ENCODE data around the gene SLC5A9. TPM values are rescaled to one million over a fixed set of nuclear protein-coding genes. Genes with fewer than 3 reads are reported as not detected.

SLC5A9 gene
- 0.21 and 0.49 TPM in 2 replicates for polyA plus RNA-seq (2011; rRNA removed)
- polyA plus RNA-seq (2012; cell fraction: cytosol; rRNA removed): 0.10 and 0.13 TPM in 2 replicates
- 0.24 and 0.59 TPM in 2 replicates for polyA plus RNA-seq (2012; cell fraction: nucleus; rRNA removed)
- polyA plus RNA-seq (2017; fragmentation: RNase III; extraction: RNeasy Plus Mini Kit Qiagen cat#74134 plus additional on column Dnase treatment): 0.03 to 0.13 TPM (median 0.07 TPM) in 3 replicates
- 1.2 and 1.4 TPM in 2 replicates for polyA minus RNA-seq (2011; rRNA and poly(A)+ RNA removed)

GRCh38 chr1:48222501-48223242, at the start of gene SLC5A9:
TSS of gene SLC5A9 (plus strand) at chr1:48222716. CDS start at chr1:48222737, 21 bp downstream.
- Histone ChIP-seq H3K4me2 (peak within 1 kb of the TSS; percentile 25; the same call in 1 of the 3 replicates), H3K4me1 (no peaks in the 10 kb centered on the region), H3K4me3 (no peak within 1 kb of the TSS), H3K9me3 (no peaks in the 10 kb centered on the region), H3K27ac (no peak within 1 kb of the TSS)
- ChIA-PET CTCF (interaction anchor here (1.7 kb wide), 1 partner anchor 14 kb away, joined by 5 read pairs; no protein-coding TSS in a partner anchor), POLR2A (no interaction called here)
- FAIRE-seq (no peak), ATAC-seq (peak in 1 of 2 experiments; percentile 52; a peak in 3 of 6 replicates), DNase-seq (ENCODE audit: low read depth in 1 of 2, low spot score in 1 of 2) (peak in 1 of 2 experiments; percentile 11)
- 26% methylated on average over 5 of the region's 8 CpGs for WGBS (ENCODE audit: missing lambda C conversion rate)
- TF ChIP-seq CTCF (IDR thresholded peaks at IDR 0.05) (no peak), BHLHE40 (IDR thresholded peaks at IDR 0.05; ENCODE audit: low read depth, low read length) (no peak), RFX5 (IDR thresholded peaks at IDR 0.05) (no peak), JUNB (IDR thresholded peaks at IDR 0.05) (no peak), HOXB13 (CRISPR knock-in tag; IDR thresholded peaks at IDR 0.05; ENCODE audit: low read depth) (no peak), EHMT2 (IDR thresholded peaks at IDR 0.05; ENCODE audit: low read depth) (no peak), ZSCAN20 (CRISPR knock-in tag; IDR thresholded peaks at IDR 0.05) (no peak)

- Histone ChIP-seq H3K4me3 (no peak overlapping the region), H3K9me3 (no peaks in the 10 kb centered on the region), H3K4me1 (no peaks in the 10 kb centered on the region), H3K4me2 (no peak overlapping the region), H3K27ac (no peak overlapping the region)
- DNase-seq (ENCODE audit: low read depth in 1 of 2, low spot score in 1 of 2) (no peak), FAIRE-seq (no peak), ATAC-seq (no peak)
- ChIA-PET POLR2A (no interaction called here), CTCF (no interaction called here)
- TF ChIP-seq ZC3H11A (IDR thresholded peaks at IDR 0.05) (no peak), MAFK (IDR thresholded peaks at IDR 0.05; ENCODE audit: partially characterized antibody) (peak; percentile 61)
These were observed 47.4 kb upstream of the SLC5A9 start for GRCh38 chr1:48175116-48175515.

- Histone ChIP-seq H3K4me3 (no peak overlapping the region), H3K4me2 (no peak overlapping the region), H3K9me3 (no peaks in the 10 kb centered on the region), H3K4me1 (no peaks in the 10 kb centered on the region), H3K27ac (no peak overlapping the region)
- POLR2A ChIA-PET: no interaction called here
- WGBS (ENCODE audit: missing lambda C conversion rate): 34% methylated on average over 4 of the region's 4 CpGs
- DNase-seq (ENCODE audit: low read depth in 1 of 2, low spot score in 1 of 2): no peak
- ATAC-seq: no peak
- no peak for FAIRE-seq
- no peak for TF ChIP-seq NPAS2 (CRISPR knock-in tag; IDR thresholded peaks at IDR 0.05; ENCODE audit: borderline replicate concordance)
- no peak for TF ChIP-seq MAZ (IDR thresholded peaks at IDR 0.05; ENCODE audit: borderline replicate concordance, low read depth, low read length)
- TF ChIP-seq EP300 (IDR thresholded peaks at IDR 0.05): no peak
- no peak for TF ChIP-seq PBX3 (IDR thresholded peaks at IDR 0.05)
- no peak for TF ChIP-seq USF2 (IDR thresholded peaks at IDR 0.05)
- TF ChIP-seq PHF8 (IDR thresholded peaks at IDR 0.05; ENCODE audit: borderline replicate concordance, low read depth): no peak
- no peak for TF ChIP-seq NR3C1 (IDR thresholded peaks at IDR 0.05)
- no peak for TF ChIP-seq TFCP2L1 (CRISPR knock-in tag; IDR thresholded peaks at IDR 0.05)
- no peak for TF ChIP-seq RAD21 (conservative IDR thresholded peaks at IDR 0.05 in 1 of 2, IDR thresholded peaks at IDR 0.05 in 1 of 2)
- no peak for TF ChIP-seq CBX8 (IDR thresholded peaks at IDR 0.05)
- TF ChIP-seq ATOH8 (CRISPR knock-in tag; IDR thresholded peaks at IDR 0.05; ENCODE audit: low read depth): no peak
- TF ChIP-seq RARB (CRISPR knock-in tag; IDR thresholded peaks at IDR 0.05): no peak
- CTCF ChIA-PET: interaction anchor here (1.1 kb wide), 1 partner anchor 19 kb away, joined by 3 read pairs; no protein-coding TSS in a partner anchor
These were observed 45.3 kb upstream of the SLC5A9 start for GRCh38 chr1:48177257-48177656.

All from A549 (cell line).